IPS-15b (cell line): ENCODE data around the gene PHRF1.
"Not testable (repeated sequence)": the region's sequence is repeated elsewhere in the genome, so short reads cannot be mapped to it uniquely, and the experiment has no call there.

ENCODE experiments used
- H3K27me3 ChIP-seq: one replicate; pipeline ENCODE4 v1.6.1; 2013; ENCODE audit warnings: low read length; ENCODE audit not compliant: control insufficient read depth, insufficient read depth
- H3K36me3 ChIP-seq: one replicate; pipeline ENCODE4 v1.6.1; 2013; ENCODE audit warnings: low read length; ENCODE audit not compliant: control insufficient read depth, insufficient read depth
- H3K4me1 ChIP-seq: one replicate; pipeline ENCODE4 v1.6.1; 2013; ENCODE audit warnings: mild to moderate bottlenecking, low read length; ENCODE audit not compliant: control insufficient read depth, insufficient read depth
- H3K4me3 ChIP-seq: one replicate; pipeline ENCODE4 v1.5.1; 2013; ENCODE audit warnings: low read depth, low read length
- H3K9ac ChIP-seq: one replicate; pipeline ENCODE4 v1.6.1; 2013; ENCODE audit warnings: low read depth, mild to moderate bottlenecking, low read length
- H3K9me3 ChIP-seq: one replicate; pipeline ENCODE4 v1.6.1; 2013; ENCODE audit warnings: mild to moderate bottlenecking, low read length; ENCODE audit not compliant: control insufficient read depth, insufficient read depth

Gene PHRF1

DNA sequence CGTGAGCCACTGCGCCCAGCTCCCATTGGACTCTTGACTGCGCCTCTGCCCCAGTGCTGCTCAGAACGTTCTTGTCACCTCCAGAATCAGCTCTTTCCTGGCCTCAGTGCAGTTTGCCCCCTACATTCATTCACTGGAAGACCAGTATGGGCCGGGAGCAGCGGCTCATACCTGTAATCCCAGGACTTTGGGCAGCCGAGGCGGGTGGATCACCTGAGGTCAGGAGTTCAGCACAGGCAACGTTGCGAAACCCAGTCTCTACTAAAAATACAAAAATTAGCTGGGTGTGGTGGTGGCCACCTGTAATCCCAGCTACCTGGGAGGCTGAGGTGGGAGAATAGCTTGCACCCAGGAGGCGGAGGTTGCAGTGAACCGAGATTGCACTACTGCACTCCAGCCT, 78.2 kb downstream of the PHRF1 start:
- not testable (repeated sequence) for H3K9ac ChIP-seq, H3K4me1 ChIP-seq, H3K36me3 ChIP-seq, H3K27me3 ChIP-seq, H3K4me3 ChIP-seq, H3K9me3 ChIP-seq

DNA sequence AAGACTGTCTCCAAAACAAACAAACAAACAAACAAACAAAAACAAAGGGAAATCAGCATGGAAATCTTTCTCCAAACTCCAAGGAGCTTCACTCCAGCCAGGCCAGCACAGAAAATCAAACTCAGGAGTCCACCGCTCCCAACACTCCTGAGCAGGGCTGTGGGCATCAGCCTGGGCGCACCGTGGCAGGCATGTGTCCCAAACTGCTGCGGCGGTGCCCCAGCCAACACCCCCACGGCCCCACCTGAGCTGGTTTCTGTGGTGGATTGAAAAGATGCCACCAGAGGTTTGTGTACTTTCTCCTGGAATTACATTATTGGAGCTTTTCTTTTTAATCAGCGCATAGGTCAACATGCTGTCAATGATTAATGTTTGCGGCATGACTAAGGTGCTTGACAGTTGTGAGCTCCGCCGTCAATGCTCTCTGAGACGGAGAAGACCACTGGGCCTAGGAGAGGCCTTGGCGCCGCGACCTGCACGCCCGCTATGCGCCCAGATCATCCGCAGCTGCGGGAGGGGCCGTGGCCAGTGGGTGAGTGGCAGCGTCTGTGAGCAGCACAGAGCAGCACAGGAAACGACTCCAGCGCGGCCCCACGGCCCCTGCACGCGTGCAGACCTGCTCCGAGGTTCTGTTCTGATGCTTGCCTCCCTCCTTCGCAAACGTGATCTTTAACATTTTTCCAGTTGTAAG, 78.9 kb downstream of the PHRF1 start:
- Histone ChIP-seq H3K4me3 (no peak overlapping the region), H3K27me3 (no peaks in the 10 kb centered on the region), H3K36me3 (peaks cover 13% of the 10 kb centered on the region), H3K9ac (no peak overlapping the region), H3K4me1 (no peaks in the 10 kb centered on the region), H3K9me3 (no peaks in the 10 kb centered on the region)

DNA sequence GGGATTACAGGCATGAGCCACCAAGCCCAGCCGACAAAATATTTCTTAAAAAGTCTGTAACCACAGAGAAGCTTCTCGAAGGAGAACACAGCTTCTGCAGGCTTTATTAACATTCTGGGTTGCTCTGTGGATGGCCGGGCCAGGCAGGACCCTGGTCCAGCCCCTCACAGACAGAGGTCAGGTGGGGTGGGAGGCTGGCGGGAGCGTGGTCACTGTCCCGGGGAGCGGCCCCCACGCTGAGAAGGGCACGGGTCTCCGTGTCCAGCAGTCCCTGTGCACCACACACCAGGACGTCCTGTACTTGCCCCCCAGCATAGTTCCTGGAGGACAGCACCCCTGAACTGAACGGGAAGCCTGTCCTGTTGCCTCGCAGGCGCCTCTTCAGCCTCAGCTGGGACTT, 80.2 kb downstream of the PHRF1 start:
- Histone ChIP-seq H3K36me3 (peaks cover 13% of the 10 kb centered on the region), H3K27me3 (no peaks in the 10 kb centered on the region), H3K9ac (no peak overlapping the region)

DNA sequence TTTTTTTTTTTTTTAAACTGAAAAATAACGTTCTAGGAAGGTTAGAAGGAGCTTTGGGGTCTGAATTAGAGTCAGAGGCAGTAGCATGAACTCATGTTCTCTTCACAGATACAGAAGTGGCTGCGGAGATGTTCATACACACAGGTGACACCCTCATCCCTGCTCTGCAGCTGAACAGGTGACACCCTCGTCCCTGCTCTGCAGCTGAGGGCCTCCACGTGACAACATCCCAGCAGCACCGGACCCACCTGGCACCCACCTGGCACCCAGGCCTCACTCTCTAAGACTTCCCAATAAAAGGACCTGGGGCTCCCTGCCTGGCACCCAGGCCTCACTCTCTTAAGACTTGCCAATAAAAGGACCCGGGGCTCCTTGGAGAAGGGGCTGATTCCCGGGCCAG, 80.6 kb downstream of the PHRF1 start:
- Histone ChIP-seq H3K9ac (no peak overlapping the region), H3K27me3 (no peaks in the 10 kb centered on the region), H3K4me1 (no peaks in the 10 kb centered on the region), H3K9me3 (no peaks in the 10 kb centered on the region), H3K36me3 (peaks cover 13% of the 10 kb centered on the region), H3K4me3 (no peak overlapping the region)

More for the DNA sequence above, 80.2 kb downstream of the PHRF1 start:
- no peak overlapping the region for H3K4me3 ChIP-seq
- H3K9me3 ChIP-seq, result no peaks in the 10 kb centered on the region
- H3K4me1 ChIP-seq, result no peaks in the 10 kb centered on the region

DNA sequence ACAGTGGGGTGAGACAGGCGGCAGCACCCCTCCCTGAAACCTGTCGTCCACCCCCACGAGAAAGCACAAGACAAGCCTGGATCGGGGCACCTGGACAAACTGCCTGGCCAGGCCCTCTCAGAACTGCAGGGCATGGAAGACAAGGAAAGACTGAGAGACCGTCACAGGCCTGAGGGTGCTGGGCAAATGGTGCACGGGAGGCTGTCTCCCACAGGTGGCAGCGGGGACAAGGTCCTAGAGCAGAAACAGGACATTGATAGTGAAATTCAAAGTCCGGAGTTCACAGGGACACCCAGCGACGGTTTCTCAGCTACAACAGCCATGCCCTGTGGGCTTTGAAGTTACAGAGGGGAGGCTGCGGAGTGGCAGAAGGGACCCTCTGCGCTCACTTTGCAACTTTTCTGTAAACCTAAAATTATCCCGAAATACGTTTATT, 81.4 kb downstream of the PHRF1 start:
- Histone ChIP-seq H3K4me3 (no peak overlapping the region), H3K4me1 (no peaks in the 10 kb centered on the region), H3K9ac (no peak overlapping the region), H3K27me3 (no peaks in the 10 kb centered on the region), H3K36me3 (peaks cover 16% of the 10 kb centered on the region), H3K9me3 (no peaks in the 10 kb centered on the region)

DNA sequence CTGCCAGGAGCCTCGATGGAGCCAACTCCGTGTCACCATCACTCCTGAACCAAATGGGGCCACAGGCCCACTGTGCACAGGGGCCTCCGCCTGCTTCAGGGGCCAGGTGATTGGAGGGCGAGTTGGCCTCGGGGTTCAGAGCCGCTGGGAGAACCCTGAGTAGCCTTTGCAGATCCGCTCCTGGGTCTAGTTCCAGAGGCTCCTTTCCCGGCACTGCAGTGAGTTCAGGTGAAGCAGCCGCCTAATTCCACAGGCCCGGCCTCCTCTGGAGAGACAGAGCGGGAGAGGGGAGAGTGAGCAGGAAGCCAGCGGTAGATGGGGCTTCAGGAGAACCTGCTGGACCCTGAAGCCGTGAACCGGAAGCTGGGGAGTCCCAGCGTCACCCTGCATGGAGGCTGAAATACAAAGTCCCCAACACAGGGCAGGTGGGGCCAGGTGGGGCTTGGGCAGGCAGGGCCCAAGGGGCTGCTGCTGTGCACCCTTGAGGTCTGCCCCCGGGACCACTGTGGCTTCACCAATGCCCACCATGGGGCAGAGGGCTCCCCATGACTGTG, 83.3 kb downstream of the PHRF1 start:
- peaks cover 12% of the 10 kb centered on the region for H3K36me3 ChIP-seq
- H3K9ac ChIP-seq, result no peak overlapping the region

DNA sequence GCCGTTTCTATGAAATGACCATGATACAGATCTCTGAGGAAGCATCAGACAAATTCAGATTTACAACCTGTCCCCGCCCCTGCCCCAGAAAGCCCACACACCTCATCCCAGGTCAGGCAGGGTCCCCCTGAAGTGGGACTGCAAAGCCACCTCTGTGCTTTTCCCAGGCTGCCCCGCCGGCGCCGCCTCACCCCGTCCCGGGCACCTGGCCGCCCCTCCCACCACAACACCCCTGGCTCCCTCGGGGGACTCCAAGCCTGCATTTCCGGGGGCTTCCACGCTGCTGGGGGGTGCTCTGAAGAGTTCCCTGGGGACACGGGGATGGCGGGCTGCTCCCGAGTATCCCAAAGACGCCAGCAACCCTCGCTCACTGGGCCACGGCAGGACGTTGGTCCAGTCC, 84.0 kb downstream of the PHRF1 start:
- H3K4me3 ChIP-seq, result no peak overlapping the region
- peaks cover 12% of the 10 kb centered on the region for H3K36me3 ChIP-seq
- H3K9ac ChIP-seq, result no peak overlapping the region
- H3K9me3 ChIP-seq, result no peaks in the 10 kb centered on the region
- H3K27me3 ChIP-seq, result no peaks in the 10 kb centered on the region
- no peaks in the 10 kb centered on the region for H3K4me1 ChIP-seq

More for the DNA sequence above, 83.3 kb downstream of the PHRF1 start:
- Histone ChIP-seq H3K4me1 (no peaks in the 10 kb centered on the region), H3K4me3 (no peak overlapping the region), H3K9me3 (no peaks in the 10 kb centered on the region), H3K27me3 (no peaks in the 10 kb centered on the region)

DNA sequence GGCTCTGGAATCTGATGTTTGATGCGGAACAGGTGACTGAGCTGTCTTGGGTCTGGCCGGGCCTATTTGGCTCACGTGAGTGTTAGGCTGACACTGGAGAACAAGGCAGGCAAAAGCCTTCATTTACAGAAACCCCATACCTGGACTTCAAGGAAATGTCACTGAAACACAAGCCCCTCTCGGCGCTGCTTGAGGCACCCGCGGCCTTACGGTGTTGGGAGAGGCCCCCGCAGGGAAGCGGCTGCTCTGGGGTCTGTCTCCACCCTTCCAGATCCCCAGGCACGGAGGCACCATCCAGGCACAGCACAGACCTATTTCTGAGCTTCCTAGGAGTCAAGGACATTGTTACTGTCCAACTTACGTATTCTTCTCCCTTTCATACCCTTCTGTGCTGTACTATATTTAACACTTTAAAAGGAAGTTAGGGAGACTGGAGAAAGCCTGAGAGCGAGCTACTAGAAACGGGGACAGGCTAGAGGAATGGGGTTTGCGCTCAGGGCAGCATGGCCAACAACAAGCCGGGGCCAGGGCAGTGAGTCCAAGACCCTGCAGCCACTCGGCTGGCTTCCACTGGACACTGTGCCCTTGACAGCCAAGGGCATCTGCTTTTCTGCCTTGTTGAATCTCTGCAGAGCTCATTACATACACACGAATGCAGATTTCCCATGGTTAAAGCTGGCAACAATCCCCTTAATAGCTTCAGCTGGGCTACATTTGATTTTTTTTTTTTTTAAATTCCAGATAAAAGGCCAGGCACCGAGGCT, 84.6 kb downstream of the PHRF1 start:
- H3K4me3 ChIP-seq, result no peak overlapping the region
- no peaks in the 10 kb centered on the region for H3K9me3 ChIP-seq
- H3K36me3 ChIP-seq, result peaks cover 12% of the 10 kb centered on the region
- no peaks in the 10 kb centered on the region for H3K4me1 ChIP-seq
- H3K9ac ChIP-seq, result no peak overlapping the region
- H3K27me3 ChIP-seq, result no peaks in the 10 kb centered on the region
